ENCODE data around the gene XRCC3.

Gene XRCC3

DNA sequence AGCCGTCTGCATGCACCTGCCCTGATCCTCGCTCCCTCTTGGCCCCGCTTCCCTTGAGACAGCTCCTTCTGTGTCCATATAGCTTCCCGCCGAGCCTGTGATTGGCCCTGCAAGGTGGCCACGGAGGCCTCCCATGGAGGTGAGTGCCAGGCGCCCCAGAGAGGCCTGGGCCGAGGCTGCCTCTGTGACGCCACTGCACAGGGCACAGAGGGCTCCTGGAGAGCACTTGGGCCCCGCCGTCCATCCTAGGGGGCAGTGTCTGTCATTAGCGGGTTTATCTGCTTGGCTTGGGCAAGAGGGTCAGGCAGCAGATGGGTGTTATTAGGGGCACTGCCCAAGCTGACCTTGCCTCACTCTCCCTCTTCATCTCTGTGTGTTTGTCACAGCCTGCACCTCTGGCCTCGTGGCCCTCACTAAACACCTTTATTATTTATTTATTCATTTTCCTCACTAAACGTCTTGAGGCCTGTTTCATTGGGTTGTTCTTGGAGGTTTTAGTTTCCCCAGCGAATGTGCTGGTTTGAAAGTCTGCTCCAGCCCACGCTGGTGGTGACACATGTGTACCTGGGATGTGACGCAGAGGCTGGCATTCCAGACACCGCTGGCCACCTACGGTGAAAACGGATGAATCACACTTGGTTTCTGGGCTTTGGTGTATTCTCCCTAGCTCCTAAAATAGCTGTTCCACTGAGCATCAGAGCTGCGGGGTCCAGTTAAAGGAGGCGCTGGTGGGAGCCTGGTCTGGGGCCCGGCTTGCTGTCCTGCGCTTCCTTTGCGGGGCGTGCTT is 6.3 kb upstream of the XRCC3 start:
- Mint-ChIP-seq H3K4me3 (no peak overlapping the region), H3K9me3 (no peaks in the 10 kb centered on the region), H3K27me3 (ENCODE audit: low read depth) (no peaks in the 10 kb centered on the region), H3K4me1 (peaks cover 47% of the 10 kb centered on the region), H3K36me3 (ENCODE audit: low read depth) (peaks cover 7% of the 10 kb centered on the region), H3K27ac (no peak overlapping the region)
- TF ChIP-seq, protein P1, sequence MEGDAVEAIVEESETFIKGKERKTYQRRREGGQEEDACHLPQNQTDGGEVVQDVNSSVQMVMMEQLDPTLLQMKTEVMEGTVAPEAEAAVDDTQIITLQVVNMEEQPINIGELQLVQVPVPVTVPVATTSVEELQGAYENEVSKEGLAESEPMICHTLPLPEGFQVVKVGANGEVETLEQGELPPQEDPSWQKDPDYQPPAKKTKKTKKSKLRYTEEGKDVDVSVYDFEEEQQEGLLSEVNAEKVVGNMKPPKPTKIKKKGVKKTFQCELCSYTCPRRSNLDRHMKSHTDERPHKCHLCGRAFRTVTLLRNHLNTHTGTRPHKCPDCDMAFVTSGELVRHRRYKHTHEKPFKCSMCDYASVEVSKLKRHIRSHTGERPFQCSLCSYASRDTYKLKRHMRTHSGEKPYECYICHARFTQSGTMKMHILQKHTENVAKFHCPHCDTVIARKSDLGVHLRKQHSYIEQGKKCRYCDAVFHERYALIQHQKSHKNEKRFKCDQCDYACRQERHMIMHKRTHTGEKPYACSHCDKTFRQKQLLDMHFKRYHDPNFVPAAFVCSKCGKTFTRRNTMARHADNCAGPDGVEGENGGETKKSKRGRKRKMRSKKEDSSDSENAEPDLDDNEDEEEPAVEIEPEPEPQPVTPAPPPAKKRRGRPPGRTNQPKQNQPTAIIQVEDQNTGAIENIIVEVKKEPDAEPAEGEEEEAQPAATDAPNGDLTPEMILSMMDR (IDR thresholded peaks at IDR 0.05; ENCODE audit: unreplicated experiment in 3 of 3), result no peak

DNA sequence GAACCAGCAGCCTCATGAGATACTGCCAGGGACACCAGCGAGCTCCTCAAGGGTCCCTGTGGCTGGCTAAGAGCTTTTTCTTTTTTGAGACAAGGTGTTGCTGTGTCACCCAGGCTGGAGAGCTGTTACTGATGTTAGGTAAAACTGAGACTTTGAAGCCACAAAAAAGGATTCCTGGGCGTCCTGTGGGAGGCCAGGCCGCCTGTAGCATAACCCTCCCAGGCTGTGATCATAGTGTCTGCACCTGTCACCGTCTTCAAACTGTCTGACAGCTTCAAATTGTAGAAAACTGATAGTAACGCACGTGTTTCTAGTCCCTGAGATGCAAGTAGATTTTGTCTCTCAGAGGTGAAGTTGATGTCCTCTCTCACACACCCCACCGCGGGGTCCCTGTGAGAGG is 4.5 kb upstream of the XRCC3 start:
- no peaks in the 10 kb centered on the region for H3K27me3 Mint-ChIP-seq (ENCODE audit: low read depth)
- H3K9me3 Mint-ChIP-seq, result no peaks in the 10 kb centered on the region
- no peak overlapping the region for H3K27ac Mint-ChIP-seq
- peaks cover 54% of the 10 kb centered on the region for H3K4me1 Mint-ChIP-seq
- H3K36me3 Mint-ChIP-seq (ENCODE audit: low read depth), result peaks cover 7% of the 10 kb centered on the region
- peak overlapping the region in 2 of 3 experiments; percentile 23 to 53 for H3K4me3 Mint-ChIP-seq
- TF ChIP-seq, protein P1 (IDR thresholded peaks at IDR 0.05; ENCODE audit: unreplicated experiment in 3 of 3), result no peak

- Mint-ChIP-seq H3K4me1 (peaks cover 54% of the 10 kb centered on the region), H3K4me3 (peak overlapping the region; percentile 82 to 85 (median 83)), H3K27me3 (ENCODE audit: low read depth) (no peaks in the 10 kb centered on the region), H3K36me3 (ENCODE audit: low read depth) (peaks cover 7% of the 10 kb centered on the region), H3K9me3 (no peaks in the 10 kb centered on the region), H3K27ac (peak overlapping the region; percentile 11 to 29 (median 16))
- TF ChIP-seq, protein P1 (IDR thresholded peaks at IDR 0.05; ENCODE audit: unreplicated experiment in 3 of 3), result no peak
Measured at GRCh38 chr14:103718572-103718971, 3.3 kb upstream of the XRCC3 start.

DNA sequence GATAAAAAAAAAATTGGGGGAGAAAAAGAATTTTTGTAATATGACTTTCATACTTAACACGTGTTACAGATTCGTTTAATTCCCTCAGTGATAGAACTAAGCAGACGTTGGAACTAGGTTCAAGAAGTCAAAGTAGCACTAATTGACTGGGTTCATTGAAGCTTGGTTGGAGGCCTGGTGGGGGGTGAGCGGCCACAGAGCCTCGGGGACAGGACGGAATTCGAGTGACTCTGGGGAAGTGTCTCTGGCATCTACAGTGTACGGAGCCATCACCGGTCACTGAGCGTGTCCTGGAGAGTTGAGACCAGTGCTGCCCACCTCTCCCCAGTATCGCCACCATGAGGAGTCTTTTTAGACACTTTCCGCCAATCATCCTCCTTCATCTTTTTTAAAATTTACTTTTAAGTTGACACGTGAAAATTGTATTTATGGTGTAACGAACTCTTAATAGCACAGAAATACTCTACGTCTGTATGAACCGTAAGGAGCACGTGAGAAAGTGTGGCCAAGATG is 1.7 kb upstream of the XRCC3 start:
- Mint-ChIP-seq H3K36me3 (ENCODE audit: low read depth) (peaks cover 7% of the 10 kb centered on the region), H3K9me3 (no peaks in the 10 kb centered on the region), H3K4me1 (peaks cover 55% of the 10 kb centered on the region), H3K27ac (peak overlapping the region in 1 of 3 experiments; percentile 7), H3K27me3 (ENCODE audit: low read depth) (no peaks in the 10 kb centered on the region), H3K4me3 (peak overlapping the region; percentile 82 to 85 (median 83))
- TF ChIP-seq, protein P1 (IDR thresholded peaks at IDR 0.05; ENCODE audit: unreplicated experiment in 3 of 3), result no peak

DNA sequence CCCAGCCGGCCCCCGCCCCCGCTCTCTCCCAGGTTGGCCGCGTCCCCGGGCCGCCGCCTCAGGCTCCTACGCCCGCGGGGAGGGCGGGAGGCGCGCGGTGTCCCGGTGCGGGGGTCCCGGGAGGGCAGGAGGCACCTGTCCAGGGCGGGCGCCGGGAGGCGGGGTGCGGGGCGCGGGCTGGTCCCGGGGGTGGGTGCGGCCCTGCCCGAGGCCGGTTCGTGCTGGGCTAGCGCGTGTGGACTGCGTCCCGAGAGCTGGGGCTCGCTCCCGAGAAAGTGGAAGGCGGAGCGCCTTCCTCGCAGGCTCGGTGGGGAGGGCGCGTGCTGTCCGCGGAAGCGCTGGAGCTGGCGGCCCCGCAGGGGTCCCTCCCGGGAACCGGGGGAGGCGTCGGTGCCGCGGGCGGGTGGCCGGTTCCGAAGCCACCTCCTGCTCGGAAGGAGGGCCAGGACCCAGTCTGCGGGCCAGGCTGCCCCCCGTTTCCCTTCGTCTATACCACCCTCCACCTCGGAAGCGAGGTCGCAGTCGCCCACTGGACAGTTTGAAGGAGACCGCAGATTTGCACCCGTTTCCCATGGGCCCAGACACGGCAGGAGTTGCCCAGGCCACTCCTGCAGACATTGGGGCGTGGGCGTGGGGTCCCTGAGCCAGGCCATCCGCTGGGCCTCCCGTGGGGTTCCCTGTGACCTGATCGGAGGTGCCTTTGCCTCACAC is 995 bp upstream of the XRCC3 start:
- TF ChIP-seq, protein P1 (IDR thresholded peaks at IDR 0.05; ENCODE audit: unreplicated experiment in 3 of 3), result no peak
- H3K27me3 Mint-ChIP-seq (ENCODE audit: low read depth), result no peaks in the 10 kb centered on the region
- no peaks in the 10 kb centered on the region for H3K9me3 Mint-ChIP-seq
- peaks cover 7% of the 10 kb centered on the region for H3K36me3 Mint-ChIP-seq (ENCODE audit: low read depth)
- H3K27ac Mint-ChIP-seq, result peak overlapping the region in 1 of 3 experiments; percentile 53
- peaks cover 51% of the 10 kb centered on the region for H3K4me1 Mint-ChIP-seq
- peak overlapping the region; percentile 82 to 85 (median 83) for H3K4me3 Mint-ChIP-seq
